Measurements from ENCODE around the gene PPP1R16B. TPM values are rescaled to one million over a fixed set of nuclear protein-coding genes. Genes with fewer than 3 reads are reported as not detected.

Gene PPP1R16B
- polyA plus RNA-seq, 3 donors = 7.2 to 8.3 (median 7.3) TPM

DNA sequence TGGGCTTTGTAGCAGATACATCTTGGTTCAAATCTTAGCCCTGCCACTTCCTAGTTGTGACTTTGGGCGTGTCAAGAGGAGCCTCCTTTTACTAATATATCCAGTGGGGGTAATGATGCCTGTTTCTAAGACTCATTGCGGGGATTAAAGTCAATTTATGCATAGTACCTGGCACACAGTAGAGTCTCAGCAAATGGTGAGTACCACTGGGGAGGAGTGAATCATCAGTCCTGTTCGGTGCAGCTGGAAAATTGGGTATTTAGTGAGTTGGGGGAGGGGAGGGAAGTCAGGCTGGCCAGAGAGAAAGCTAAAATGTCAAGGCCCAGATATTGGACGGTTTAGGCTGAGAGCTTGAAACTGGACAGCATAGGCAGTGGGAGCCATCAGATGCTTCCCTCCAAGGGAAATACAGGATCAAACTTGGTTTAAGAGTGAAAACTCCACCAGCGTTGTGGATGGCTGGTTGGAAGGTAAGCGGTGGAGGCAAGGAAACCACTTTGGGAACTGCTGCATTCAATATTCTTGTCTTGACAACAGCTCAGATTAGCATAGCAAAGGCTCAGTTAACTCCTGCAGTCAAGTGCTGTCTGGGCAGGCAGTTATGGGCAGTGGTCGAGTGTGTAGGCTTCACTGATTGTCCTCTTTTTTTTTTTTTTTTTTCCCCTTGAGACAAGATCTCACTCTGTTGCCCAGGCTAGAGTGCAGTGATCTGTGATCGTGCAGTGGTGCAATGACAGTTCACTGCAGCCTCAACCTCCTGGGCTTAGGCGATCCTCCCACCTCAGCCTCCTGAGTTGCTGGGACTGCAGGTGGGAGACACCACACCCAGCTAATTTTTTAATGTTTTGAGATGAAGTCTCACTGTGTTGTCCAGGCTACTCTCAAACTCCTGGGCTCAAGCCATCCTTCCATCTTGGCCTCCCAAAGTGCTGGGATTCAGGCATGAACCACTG, 12.9 kb downstream of the PPP1R16B start:
- no peak for DNase-seq

- DNase-seq = no peak
Observed at GRCh38 chr20:38825571-38825900, 20.0 kb downstream of the PPP1R16B start.

- peak; percentile 80 for DNase-seq
Observed at GRCh38 chr20:38825901-38826625, 20.6 kb downstream of the PPP1R16B start.

DNA sequence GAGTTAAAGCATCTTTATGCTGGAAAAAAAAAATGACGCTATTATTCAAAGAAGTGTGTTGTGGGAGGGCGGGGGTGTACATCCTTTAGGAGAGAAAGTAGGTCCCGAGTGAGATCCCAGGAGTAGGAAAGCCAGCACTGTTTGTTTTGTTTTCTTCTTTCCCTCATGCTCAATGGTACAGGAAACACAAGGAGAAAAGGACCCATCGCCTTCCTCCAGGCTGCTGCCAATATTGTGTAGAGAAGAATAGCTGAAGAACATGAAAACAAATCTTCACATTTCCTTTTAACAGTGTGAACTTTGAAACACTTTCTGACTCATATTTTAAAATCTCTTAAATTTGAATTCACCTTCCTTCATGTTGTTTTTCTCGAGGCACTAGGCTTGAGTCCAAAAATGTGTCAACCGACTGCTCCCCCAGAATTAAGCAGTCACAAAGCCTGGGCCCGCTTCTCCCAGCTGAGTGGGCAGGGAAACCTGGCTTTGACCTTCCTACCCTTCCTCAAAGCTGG, 22.3 kb downstream of the PPP1R16B start:
- no peak for DNase-seq

DNA sequence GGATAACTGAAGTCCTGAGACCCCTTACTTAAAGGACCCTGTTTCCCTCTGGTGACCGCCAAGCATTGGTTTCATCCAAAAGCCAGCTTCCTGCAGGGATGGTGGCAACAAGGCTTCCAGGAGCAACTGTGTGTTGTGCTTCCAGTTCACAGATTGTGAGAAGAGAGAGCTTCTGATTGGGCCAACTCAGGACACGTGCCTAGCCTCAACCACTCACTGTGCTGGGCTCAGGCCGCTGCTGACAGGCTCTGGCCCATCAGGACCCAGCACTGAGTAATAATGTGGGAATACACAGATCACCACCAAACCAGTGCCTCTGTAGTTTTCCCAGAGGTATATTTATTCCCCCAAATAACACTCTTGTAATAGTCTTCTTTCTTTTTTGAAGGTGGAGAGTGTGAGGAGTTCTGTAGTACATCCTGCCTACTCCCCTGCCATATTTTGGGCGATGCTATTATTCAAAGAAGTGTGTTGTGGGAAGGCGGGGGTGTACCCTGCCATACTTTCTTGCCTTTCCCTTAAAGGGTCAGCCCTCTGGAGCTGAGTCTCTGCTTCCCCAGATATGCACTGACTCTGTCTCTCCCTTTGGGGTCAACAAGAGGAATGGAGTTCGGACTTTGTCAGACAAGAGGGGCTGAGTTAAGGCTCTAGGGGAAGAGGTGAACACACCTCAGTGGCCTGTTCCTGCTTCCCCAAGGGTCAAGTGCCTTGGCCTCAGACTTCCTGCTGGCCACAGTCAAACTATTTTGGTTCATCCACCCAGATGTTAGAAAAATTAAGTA, 23.2 kb downstream of the PPP1R16B start:
- DNase-seq = no peak

DNA sequence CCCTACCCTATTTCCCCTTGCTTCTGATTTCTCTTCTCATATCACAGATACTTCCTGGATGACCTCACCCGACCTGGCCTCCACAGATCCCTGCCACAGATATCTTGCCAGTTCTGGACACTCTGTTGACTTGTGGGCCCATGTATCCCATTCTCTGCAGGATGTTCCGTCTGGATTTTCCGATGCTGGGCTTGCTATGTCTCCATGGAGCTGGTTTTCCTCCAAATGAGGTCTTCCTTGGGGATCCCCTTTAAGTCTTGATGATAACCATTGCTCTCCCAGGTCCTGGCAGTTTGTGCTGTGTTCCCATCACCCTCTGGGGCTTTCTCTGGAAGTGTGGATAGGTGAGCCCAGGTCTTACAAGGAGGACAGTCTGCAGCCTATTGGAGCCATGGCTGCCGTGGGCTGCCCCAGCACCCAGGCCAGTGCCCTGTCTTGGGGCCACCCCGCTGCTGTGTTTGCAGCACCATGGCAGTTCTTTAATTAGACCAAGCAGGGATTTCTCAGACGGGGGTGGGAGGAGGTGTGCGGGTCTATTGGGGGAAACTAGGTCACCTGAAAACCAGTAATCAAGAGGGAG, 23.9 kb downstream of the PPP1R16B start:
- DNase-seq = no peak

DNA sequence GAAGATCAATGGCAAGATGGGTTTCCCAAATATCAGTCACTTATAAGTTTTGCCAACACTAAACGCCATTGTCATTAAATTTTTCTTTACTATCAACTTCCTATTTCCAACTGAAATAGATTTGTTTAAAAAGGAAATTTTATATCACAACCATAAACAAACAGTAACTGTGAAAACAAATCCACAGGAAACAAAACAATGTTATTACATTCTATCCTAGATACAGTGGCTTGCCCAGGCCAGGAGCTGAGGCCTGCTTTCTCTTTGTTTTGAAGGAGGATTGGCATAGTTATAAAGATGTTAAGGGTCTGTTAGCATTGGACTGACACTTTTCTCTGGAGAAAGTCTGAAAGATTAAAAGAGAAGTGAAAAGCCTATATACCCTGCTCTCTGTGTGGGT, 24.9 kb downstream of the PPP1R16B start:
- no peak for DNase-seq

GRCh38 chr20:38831049-38831691, 25.7 kb downstream of the PPP1R16B start:
- DNase-seq = no peak

- DNase-seq = no peak
Observed at GRCh38 chr20:38831995-38832620, 26.6 kb downstream of the PPP1R16B start.

DNA sequence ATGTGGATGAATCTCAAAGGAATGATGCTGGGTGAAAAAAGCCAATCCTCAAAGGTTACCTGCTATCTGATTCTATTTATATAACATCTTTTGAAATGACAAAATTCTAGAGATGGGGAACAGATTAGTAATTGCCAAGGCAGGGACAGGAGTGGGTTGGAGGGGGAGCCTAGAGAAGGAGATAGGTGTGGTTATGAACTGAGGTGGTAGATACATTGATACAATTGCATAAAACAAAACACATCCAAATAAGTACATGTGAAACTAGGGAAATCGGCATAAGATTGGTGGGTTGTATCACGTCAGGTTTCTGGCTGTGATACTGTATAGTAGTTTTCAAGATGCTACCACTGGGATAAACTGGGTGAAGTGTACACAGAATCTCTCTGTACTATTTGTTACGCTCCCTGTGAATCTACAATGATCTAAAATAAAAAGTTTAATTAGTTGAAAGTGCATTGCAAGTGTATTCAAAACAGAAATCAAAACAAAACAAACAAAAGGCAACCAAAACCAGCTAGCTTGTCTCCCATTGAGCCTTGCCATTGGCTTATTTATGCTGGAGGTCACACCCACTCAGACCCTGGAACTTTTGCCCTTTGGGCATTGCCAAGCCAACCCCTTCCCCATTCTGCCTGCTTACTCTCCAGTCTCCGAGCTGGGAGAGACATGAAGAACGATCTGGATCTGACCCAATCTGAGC, 27.8 kb downstream of the PPP1R16B start:
- no peak for DNase-seq

DNA sequence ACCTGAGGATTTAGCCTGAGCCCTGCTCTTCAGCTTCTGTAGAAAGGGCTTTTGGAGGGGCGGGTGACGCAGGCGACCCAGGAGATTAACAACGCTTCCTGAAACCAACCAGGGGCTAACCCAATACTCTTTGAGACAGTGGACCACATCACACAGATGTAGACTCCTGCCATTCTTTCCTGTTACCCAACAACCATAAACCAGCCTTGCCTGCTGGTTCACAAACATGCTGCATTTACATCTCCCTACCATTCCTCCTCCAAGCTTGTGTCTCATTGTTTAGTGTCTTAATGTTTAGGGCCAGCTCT, 28.3 kb downstream of the PPP1R16B start:
- DNase-seq = no peak

- no peak for DNase-seq
Observed at GRCh38 chr20:38834868-38835267, 29.4 kb downstream of the PPP1R16B start.

DNA sequence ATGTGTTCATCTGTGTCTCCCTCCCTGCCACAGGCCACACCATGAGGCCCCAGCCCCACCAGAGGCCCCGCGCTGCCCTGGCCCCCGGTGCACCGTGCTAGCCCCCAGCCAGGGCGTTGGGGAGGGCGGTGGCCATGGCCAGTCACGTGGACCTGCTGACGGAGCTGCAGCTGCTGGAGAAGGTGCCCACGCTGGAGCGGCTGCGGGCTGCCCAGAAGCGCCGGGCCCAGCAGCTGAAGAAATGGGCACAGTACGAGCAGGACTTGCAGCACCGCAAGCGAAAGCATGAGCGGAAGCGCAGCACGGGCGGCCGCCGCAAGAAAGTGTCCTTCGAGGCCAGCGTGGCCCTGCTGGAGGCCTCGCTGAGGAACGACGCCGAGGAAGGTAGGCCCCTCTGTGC, 30.3 kb downstream of the PPP1R16B start:
- DNase-seq = no peak

GRCh38 chr20:38836991-38837390, 31.5 kb downstream of the PPP1R16B start:
- no peak for DNase-seq

DNA sequence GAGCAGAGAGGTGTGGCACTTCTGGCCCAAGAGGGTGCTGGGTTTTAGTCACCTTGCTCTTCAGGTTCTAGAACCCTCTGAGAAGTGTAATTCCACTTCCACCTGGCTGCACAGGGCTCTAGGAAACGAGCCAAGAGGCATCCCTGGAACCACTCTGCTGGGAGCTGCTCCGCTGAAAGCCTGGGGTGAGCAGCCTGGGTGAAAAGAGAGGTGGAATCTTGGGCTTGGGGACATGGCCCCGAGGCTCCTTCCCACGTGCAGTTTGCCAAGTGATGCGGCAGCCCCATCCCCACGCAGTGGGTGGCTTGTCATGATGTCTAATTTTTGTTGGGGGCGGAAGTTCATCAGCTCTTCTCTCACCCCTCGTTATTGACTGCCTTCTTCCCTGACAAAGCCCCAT, 32.8 kb downstream of the PPP1R16B start:
- DNase-seq = no peak

GRCh38 chr20:38839563-38839962, 34.1 kb downstream of the PPP1R16B start:
- no peak for DNase-seq

GRCh38 chr20:38840053-38840893, 34.8 kb downstream of the PPP1R16B start:
- no peak for DNase-seq

DNA sequence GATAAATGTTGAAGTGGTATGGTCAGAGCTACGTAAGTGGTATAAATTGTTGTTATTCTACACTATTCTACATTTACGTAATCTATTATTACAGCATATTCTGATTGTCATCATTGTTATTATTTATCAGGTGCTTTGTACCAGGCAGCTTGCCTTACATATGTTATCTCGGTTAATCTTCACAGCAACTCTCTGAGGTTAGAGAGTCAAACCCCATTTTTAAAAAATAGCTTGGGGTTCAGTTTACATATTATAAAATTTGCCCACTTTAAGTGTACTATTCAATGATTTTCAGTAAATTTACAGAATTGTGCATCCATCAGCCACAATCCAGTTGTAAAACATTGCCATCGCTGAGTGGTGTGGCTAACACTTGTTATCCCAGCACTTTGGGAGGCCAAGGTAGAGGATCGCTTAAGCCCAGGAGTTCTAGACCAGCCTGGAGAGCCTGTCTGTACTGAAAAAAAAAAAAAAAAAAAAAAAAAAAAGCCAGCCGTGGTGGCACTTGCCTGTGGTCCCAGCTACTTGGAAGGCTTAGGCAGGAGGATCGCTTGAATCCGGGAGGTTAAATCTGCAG, 35.5 kb downstream of the PPP1R16B start:
- DNase-seq = no peak

DNA sequence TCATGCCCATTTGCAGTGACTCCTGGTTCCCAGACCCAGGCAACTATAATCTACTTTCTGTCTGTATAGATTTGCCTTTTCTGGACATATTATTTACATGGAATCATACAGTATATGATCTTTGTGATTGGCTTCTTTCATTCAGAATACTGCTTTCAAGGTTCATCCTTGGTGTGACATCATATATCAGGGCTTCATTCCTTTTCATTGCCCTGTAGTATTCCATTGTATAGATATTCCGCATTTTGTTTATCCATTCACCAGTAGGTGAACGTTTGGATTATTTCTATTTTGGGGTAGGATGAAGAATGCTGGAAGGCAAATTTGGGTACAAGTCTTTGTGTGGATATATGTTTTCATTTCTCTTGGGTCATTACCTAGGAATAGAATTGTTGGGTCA, 36.1 kb downstream of the PPP1R16B start:
- no peak for DNase-seq
